HG03432 (cell line): ENCODE measurements around the gene TYW5.

ENCODE experiments used
- ATAC-seq: cut with Tn5 transposase; IDR thresholded peaks from one replicate; pipeline ENCODE4 v1.9.1; 2021; ENCODE audit warnings: mild to moderate bottlenecking, moderate library complexity; ENCODE audit not compliant: unreplicated experiment

The TYW5 gene

DNA sequence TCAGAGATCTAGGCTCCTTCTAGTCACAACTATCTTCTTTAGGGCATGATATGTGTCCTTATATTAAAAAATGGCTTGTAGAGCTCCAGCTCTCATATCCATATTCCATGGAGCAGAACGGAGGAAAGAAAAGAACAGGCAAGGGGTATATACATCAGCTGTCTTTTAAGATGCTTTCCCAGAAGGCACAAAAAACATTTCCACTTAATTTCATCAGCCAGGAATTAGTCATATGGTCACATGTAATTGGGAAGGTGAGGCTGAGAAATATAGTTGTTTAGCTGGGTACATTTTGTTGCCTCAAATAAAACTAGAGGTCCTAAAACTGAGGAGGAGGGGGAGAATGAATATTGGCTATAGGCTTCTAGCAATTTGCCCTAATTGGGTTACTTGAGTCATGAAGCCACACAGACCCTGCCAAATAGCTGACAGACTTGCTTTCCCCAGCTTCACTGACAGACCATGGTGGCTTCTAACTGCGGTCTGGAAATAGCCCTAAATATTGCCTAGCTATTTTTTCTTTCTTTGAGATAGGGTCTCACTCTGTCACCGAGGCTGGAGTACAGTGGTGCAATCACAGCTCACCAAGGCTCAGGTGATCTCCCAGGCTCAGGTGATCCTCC is 20.1 kb upstream of the TYW5 start:
- no peak for ATAC-seq

DNA sequence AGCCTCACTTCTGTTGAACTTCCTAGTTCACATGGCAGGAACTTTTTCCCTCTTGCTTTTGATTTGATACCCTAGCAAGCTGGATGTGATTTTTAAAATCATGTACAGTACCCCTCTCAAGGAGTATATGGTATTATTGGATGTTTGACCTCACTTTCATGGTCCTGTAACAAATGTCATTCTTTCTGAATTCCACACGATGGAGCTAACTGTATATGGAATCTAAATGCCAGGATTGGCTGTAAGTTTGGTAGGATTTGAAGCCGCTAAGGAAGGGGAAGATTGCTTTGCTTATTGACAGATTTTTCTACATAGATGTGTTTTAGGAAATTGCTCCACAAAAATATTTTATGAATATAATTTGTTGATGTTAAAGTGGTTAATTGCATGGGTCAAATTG is 18.4 kb upstream of the TYW5 start:
- ATAC-seq = no peak

GRCh38 chr2:199972088-199972626 is 16.9 kb upstream of the TYW5 start:
- no peak for ATAC-seq

DNA sequence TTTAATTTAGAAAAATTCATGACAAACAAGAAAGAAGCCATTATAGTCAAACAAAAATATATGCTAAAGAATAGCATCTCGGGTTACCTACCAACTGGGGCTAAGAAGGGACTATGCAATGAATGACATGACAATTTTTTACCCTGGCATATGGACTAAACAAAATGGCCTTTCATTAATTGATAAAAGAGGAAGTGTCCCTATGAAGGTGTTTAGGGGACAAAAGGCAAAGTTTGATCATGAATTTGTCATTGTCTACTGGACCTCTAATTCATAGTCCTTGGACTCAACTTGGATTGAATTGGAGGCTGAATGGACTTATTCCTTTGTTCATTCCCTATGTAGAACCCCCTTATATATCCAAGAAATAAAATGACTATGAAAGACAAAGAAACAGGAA is 12.8 kb upstream of the TYW5 start:
- ATAC-seq = no peak

DNA sequence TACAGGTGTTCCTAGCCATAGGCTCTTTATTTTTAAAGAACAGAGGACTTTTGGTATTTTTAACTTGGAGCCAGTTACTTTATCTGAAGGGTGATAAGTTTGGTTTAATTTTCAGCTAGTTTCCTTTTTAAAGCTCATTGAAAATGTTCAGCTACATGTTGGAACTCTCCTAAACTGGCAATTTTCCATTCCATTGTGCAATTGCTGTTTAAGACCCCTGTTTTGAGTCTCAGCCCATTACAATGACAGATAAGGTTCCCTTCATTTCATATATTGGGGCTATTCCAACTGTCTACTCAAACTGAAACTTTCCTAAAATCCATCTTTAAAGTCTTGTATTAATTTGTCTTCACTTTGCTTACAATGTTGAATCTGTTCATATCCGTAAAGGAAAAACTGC is 11.7 kb upstream of the TYW5 start:
- ATAC-seq = no peak

GRCh38 chr2:199966405-199966804 is 11.1 kb upstream of the TYW5 start:
- ATAC-seq = no peak

- ATAC-seq = peak; percentile 71
Measured at GRCh38 chr2:199962203-199962602, 6.9 kb upstream of the TYW5 start.

GRCh38 chr2:199958014-199958413 is 2.7 kb upstream of the TYW5 start:
- ATAC-seq = no peak

GRCh38 chr2:199956062-199956380 is 730 bp upstream of the TYW5 start:
- ATAC-seq = no peak

GRCh38 chr2:199955007-199955338 is 318 bp downstream of the TYW5 start:
- peak; percentile 56 for ATAC-seq

DNA sequence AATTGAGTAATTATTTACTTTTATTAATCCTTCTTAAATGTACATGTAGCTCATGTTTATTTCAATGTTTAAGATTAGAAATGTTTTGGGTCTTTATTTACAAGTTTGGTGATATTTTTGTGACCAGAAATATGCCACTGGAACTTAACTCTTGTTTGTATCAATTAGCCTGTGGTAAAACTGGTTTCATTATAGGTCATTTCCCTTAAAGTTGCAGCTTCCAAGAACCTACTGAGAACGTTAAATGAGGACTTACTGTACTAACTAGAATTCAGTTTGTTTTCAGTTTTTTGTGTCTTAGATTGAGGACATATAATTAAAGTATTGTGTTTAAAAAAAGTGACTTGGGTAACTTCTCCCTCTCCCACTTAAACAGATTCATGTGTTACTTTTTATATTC is 4.3 kb downstream of the TYW5 start:
- no peak for ATAC-seq

DNA sequence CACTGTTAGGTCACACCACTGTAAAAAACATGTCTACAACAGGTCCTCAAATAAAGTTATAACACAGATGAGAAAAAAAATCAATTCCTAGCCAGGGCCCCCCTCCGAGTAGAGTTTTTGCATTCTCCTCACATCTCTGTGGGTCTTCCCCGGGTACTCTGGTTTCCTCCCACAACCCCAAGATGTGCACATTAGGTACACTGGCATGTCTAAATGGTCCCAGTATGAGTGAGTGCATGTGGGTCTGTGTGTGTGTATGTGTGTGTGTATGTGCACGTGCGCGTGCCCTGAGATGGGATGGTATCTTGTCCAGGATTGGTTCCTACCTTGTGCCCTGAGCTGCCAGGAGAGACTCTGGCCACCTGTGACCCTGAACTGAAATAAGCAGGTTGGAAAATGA is 4.9 kb downstream of the TYW5 start:
- ATAC-seq = no peak

DNA sequence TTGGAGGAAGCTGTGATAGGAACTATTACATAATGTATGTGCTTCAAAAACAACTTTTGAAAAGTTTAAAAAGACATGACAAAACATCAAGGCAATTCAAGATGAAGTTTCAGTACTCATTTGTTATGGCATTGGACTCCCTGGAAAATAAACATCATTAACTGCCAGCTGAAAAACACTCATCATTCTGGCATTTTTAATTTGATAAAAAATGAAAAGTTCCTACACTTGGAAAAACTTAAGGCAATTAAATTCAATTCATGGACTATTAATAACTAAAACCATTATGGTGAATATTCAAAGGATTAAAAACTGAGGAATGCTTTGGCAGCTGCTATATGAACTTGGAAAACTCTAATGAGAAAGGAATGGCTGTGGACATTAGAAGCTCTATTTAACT is 8.5 kb downstream of the TYW5 start:
- no peak for ATAC-seq

GRCh38 chr2:199946196-199946595 is 9.1 kb downstream of the TYW5 start:
- no peak for ATAC-seq

DNA sequence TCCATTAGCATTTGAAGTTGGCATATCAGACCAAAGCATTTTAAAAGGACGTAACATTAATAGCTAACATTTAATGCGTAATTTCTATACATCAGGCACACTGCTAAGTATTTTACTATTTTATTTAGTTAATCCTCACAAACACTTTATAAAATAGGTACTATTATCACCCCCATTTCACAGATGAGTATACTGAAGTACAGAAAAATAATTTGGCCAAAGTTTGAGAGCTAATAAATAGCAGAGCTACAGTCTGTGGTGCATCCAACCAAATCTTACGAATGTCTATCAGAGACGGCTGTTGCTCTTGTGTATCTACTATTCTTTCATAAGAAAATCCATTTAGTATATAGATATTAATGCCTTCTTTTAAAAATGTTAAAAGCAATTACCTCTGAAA is 11.9 kb downstream of the TYW5 start:
- ATAC-seq = no peak

GRCh38 chr2:199940373-199940772 is 14.9 kb downstream of the TYW5 start:
- peak; percentile 63 for ATAC-seq

- no peak for ATAC-seq
Measured at GRCh38 chr2:199936554-199936953, 18.7 kb downstream of the TYW5 start.

DNA sequence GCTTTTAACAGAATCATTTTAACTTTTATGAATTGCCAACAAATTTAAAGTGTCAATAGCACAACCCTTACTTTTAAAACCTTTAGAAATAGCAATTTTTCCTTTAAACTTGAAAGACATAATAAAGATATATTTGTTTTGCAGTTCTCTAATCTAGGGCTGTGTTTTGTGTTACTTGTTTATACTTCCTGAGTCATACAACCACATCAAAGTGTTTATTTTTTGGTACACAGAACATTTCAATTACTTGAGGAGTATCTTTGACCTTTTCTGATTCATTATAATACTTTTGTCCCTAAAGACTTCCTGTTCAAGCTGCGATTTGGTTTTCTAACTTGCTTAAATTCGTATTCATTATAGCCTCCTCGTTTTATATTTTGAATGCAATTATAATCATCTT is 21.8 kb downstream of the TYW5 start:
- ATAC-seq = no peak

DNA sequence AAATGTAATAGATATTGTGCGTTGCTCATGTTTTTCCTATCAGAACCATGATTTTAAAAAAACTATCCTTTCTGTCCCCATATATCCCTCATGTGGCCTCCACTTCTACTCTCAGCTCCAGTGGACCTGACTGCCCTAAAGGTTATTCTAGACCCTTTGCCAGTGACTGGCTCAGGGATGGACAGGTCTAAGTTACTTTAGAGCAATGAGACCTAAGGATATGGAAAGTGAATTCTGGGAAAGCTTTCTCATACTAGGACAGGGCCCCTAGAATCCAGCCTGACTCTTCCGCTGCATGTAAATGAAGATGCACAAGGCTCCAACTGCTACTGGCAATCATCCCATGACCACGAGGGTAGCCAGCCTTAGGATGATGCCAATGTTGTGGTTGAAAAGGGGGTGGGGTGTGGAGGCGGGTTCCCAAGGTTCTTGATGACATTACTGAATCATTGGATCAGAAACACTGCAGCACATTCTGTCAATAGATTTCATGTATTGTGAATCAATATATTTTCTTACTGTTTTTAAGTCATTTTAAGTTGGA is 22.9 kb downstream of the TYW5 start:
- ATAC-seq = no peak

DNA sequence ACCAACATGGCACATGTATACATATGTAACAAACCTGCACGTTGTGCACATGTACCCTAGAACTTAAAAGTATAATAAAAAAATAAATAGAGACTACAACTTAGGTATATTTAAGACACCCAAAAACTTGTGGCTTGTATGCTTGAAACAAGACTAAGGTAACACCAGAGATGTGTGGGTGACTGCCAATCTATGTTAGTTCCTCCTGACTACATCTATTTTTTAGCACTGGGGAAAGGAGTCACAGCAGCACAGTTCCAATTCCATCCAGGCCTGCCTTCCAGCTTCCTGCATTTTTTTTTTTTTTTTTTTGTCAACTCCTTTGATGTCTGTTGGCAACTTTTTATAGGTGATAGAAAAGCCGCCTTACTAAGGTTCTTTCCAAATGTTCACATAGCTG is 26.0 kb downstream of the TYW5 start:
- no peak for ATAC-seq

GRCh38 chr2:199928626-199929025 is 26.7 kb downstream of the TYW5 start:
- no peak for ATAC-seq

DNA sequence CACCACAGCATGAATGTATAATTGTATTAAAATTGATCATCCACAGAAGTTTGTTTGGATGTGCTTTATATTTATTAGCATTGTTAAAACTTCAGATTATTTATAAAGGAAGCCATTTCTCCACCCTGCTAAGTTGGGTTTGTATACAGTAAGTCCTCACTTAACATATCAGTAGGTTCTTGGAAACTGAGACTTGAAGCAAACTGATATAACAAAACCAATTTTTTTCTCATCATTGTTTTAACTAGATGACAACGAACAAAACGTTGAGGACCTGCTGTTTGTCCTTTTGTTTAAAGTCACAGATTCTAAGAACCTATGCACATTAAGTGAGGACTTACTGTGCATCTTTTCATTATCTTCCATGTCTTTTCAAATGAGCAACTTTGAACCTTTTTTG is 27.1 kb downstream of the TYW5 start:
- no peak for ATAC-seq

DNA sequence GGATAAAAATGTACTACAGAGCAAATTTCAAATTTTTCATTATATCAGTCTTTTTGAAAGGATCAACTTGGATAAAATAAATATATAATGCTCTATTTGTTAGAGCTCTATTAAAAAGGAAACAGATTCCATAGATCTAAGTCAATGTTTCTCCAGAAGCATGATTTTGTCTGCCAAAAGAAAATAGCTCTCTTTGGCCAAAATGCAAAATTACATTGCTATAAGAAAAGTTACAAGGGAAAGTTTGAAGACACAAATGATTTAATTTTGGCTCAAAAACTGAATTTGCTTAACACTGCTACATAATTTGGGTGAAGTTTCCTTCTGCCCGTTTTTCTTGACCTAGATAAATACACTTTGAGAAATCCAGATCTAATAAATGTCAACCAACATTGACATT is 28.5 kb downstream of the TYW5 start:
- no peak for ATAC-seq
